Adrenal gland (tissue), 5 donors: ENCODE measurements around the gene MEIS3.

Source experiments
- CTCF ChIP-seq, 6 experiments: fragments of 450-650 bp in 4 of 6; fragments of 200-600 bp in 2 of 6; sonication (generic) in 1 of 6; IDR thresholded peaks; 1 replicate in 5 of 6; 2 replicates in 1 of 6; pipeline versions ENCODE4 v1.5.1 to v1.8.0; 2016 to 2021; ENCODE audit warnings: antibody characterized with exemption in 6 of 6, mild to moderate bottlenecking in 2 of 6, moderate library complexity in 1 of 6
- POLR2A ChIP-seq, 2 donors: fragments of 450-650 bp; IDR thresholded peaks; one replicate each; pipeline ENCODE4 v1.6.1; 2017; ENCODE audit warnings: antibody characterized with exemption in 2 of 2, mild to moderate bottlenecking in 2 of 2, moderate library complexity in 1 of 2
- donor health status: DM: no; HTN: no; CAD: no.

- no peak for TF ChIP-seq CTCF (IDR thresholded peaks at IDR 0.05)
- no peak for TF ChIP-seq POLR2A (IDR thresholded peaks at IDR 0.05)
These were observed 37.6 kb downstream of the MEIS3 start for GRCh38 chr19:47381653-47382279.
